ENCODE data around the gene EPHA4.

Gene EPHA4

DNA sequence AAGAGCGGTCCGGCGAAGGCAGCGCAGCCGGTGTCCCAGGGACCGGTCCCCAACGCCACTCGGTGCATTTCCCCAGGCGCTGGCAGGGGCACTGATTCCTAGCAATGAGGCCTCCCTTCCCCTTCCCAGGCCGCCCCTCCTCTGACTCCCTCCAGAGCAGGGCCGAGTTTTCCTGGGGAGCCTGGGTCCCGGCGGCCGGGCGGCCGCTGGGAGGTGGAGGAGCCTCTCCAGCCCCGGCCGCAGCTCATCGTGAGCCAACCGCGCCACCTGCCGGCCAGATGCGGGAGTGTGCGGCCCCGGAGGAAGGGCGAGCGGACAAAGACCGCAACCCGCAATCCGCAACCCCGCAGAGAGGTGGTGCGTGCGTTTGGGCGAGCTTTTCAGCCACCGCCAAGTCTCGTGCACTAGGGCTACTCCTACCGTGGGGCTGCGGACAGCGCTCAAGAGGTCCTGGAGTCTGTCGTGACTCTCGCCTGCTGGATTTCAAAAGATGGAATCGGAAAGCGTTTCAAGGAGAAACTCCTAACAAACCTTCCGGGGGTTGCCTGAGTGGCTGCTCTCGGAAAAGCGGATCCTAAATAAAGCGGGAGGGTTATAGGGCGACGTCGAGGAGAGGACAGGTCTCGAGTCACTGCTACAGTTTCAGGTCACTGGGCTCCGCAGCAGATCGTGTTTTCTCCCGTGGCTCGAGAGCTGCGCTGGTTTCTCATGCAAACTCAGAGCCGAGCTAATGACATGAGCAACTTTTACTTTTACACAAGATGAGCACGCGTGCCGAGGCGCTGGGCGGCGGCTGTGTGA lies 1.5 kb upstream of the EPHA4 start:
- Histone ChIP-seq H3K9me3 (ENCODE audit: control insufficient read depth in 1 of 2, low read length in 2 of 2) (no peaks in the 10 kb centered on the region), H3K36me3 (ENCODE audit: control insufficient read depth in 1 of 2, insufficient read depth in 2 of 2, low read length in 2 of 2) (no peaks in the 10 kb centered on the region), H3K27me3 (ENCODE audit: control insufficient read depth in 1 of 2, insufficient read depth in 2 of 2, low read length in 2 of 2) (peaks cover 16 to 47% of the 10 kb centered on the region in 2 donors), H3K4me1 (ENCODE audit: control insufficient read depth in 1 of 2, insufficient read depth in 2 of 2, low read length in 2 of 2) (peaks cover 19 to 29% of the 10 kb centered on the region in 2 donors), H3K27ac (ENCODE audit: low read depth, low read length) (peak overlapping the region; percentile 30), H3K9ac (ENCODE audit: low read depth in 1 of 2, low read length in 2 of 2) (peak overlapping the region in 1 of 2 donors; percentile 10), H3K4me3 (ENCODE audit: low read depth in 1 of 2, low read length in 2 of 2) (peak overlapping the region; percentile 73 to 82)

DNA sequence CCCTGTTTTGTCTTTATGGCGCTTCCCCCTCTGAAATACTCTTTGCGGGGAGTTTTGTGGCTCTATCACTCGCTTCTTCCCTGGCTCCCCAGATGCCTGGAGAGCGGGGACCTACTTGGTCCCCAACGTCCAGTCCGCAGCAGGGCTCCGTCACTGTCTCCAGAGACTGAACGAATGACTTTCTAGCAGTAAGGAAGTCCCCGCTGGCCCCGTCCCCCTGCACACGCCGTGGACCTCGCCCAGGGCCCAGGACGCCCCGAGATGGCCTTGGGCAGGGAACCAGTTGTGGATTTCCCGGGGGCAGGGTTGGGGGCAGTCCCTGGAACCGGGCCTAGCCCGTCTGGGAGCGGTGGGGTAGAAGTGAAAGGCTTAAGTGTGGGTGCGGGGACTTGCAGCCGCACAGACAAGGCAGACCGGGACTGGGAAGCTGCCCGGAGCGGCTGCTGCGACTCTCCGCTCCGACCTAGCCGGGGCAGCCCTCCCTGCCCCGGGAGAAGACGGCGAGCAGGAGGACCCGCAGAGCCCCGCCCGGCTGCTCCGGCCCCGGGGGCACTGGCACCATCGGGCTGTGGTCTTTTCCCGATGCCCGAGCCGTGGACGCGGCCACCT lies 821 bp upstream of the EPHA4 start:
- Histone ChIP-seq H3K9ac (ENCODE audit: low read depth in 1 of 2, low read length in 2 of 2) (peak overlapping the region in 1 of 2 donors; percentile 10), H3K36me3 (ENCODE audit: control insufficient read depth in 1 of 2, insufficient read depth in 2 of 2, low read length in 2 of 2) (no peaks in the 10 kb centered on the region), H3K27ac (ENCODE audit: low read depth, low read length) (peak overlapping the region; percentile 30), H3K4me3 (ENCODE audit: low read depth in 1 of 2, low read length in 2 of 2) (peak overlapping the region; percentile 73 to 82), H3K4me1 (ENCODE audit: control insufficient read depth in 1 of 2, insufficient read depth in 2 of 2, low read length in 2 of 2) (peaks cover 19 to 29% of the 10 kb centered on the region in 2 donors), H3K9me3 (ENCODE audit: control insufficient read depth in 1 of 2, low read length in 2 of 2) (no peaks in the 10 kb centered on the region), H3K27me3 (ENCODE audit: control insufficient read depth in 1 of 2, insufficient read depth in 2 of 2, low read length in 2 of 2) (peaks cover 16 to 54% of the 10 kb centered on the region in 2 donors)

DNA sequence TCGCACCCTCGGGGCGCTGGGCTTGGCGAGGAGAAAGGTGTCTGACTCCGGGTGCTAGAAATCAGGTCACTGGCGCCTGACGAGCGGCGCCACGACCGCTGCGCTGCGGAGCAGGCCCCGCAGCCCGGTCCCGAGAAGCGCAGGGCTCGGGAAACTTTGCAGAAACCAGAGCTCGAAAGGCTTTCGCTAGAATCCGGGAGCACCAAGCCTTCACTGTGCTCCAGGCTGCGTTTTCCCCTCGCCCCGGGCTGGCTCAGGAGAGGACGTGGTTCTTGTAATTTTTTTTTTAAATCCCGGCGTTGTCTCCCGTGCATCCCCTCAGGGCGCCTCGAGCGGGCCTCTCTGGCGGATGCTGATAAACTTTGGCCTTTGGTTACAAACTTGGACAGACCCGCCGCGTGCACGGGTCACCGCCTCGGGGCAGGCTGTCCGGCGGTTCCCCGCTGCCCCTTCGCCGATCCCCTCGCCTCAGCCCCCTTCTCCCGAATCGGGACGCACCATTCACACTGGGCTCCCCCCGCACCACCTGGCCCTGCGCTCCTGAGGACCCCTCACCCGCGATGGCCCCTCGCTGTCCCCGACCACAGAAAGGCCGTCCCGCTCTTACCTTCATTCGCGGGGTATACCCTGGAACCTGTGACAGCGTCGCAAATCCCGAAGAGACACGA lies 419 bp downstream of the EPHA4 start:
- no peaks in the 10 kb centered on the region for H3K9me3 ChIP-seq (ENCODE audit: control insufficient read depth in 1 of 2, low read length in 2 of 2)
- H3K9ac ChIP-seq (ENCODE audit: low read depth in 1 of 2, low read length in 2 of 2), result peak overlapping the region; percentile 31 to 69
- H3K4me3 ChIP-seq (ENCODE audit: low read depth in 1 of 2, low read length in 2 of 2), result peak overlapping the region; percentile 73 to 82
- peaks cover 16 to 60% of the 10 kb centered on the region in 2 donors for H3K27me3 ChIP-seq (ENCODE audit: control insufficient read depth in 1 of 2, insufficient read depth in 2 of 2, low read length in 2 of 2)
- no peaks in the 10 kb centered on the region for H3K36me3 ChIP-seq (ENCODE audit: control insufficient read depth in 1 of 2, insufficient read depth in 2 of 2, low read length in 2 of 2)
- H3K4me1 ChIP-seq (ENCODE audit: control insufficient read depth in 1 of 2, insufficient read depth in 2 of 2, low read length in 2 of 2), result peaks cover 19 to 29% of the 10 kb centered on the region in 2 donors
- H3K27ac ChIP-seq (ENCODE audit: low read depth, low read length), result no peak overlapping the region

DNA sequence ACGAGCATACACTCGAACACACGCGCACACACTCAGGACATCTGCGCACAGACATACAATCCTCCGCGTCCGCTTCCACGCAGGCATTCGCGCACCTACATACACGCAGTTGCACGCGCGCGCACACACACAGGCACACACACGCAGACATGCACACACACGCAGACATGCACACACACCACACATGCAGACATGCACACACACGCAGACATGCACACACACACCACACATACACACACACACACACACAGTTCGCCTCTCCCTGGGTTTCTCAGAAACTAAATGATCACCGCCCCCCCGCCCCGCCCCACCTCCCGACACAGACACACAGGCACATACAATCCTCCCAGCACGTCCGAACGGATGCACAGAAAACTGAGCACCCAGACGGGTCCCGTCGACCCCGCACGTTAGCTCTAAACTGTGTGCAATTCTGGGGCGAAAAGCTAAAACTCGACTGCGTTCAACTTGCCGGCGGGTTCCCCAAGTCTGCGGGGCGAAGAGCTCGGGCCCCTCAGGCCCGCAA lies 1.0 kb downstream of the EPHA4 start:
- Histone ChIP-seq H3K27ac (ENCODE audit: low read depth, low read length) (no peak overlapping the region), H3K4me3 (ENCODE audit: low read depth in 1 of 2, low read length in 2 of 2) (peak overlapping the region; percentile 73 to 82), H3K36me3 (ENCODE audit: control insufficient read depth in 1 of 2, insufficient read depth in 2 of 2, low read length in 2 of 2) (no peaks in the 10 kb centered on the region), H3K27me3 (ENCODE audit: control insufficient read depth in 1 of 2, insufficient read depth in 2 of 2, low read length in 2 of 2) (peaks cover 16 to 59% of the 10 kb centered on the region in 2 donors), H3K4me1 (ENCODE audit: control insufficient read depth in 1 of 2, insufficient read depth in 2 of 2, low read length in 2 of 2) (peaks cover 19 to 29% of the 10 kb centered on the region in 2 donors), H3K9ac (ENCODE audit: low read depth in 1 of 2, low read length in 2 of 2) (peak overlapping the region; percentile 31 to 69), H3K9me3 (ENCODE audit: control insufficient read depth in 1 of 2, low read length in 2 of 2) (no peaks in the 10 kb centered on the region)

DNA sequence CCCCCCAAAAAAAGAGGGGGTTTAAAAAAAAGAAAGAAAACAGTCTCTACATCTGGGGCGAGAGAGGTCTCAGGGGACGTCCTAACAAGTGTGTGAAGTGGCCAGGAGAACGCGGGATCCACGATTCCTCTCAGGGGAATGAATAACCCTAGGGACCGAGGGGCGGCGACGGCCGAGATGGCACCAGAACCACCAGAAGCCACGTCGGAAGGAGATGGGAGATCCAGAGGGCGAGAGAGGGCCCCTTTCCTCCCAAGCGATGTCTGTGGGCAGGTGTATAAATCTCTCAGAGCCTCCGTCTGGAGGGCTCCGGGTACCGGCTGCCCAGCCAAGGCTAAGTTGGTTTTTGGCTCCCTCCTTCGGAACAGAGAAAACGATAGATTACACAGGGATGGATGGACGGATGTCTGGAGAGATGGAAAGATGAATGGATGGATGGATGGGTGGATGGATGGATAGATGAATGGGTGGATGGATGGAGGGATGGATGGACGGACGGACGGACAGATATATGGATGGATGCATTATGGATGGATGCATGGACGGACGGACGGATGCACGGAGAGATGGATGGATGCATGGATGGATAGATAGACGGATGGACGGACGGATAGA lies 1.7 kb downstream of the EPHA4 start:
- H3K27me3 ChIP-seq (ENCODE audit: control insufficient read depth in 1 of 2, insufficient read depth in 2 of 2, low read length in 2 of 2), result peaks cover 16 to 60% of the 10 kb centered on the region in 2 donors
- H3K4me1 ChIP-seq (ENCODE audit: control insufficient read depth in 1 of 2, insufficient read depth in 2 of 2, low read length in 2 of 2), result peaks cover 19 to 29% of the 10 kb centered on the region in 2 donors
- peak overlapping the region; percentile 73 to 82 for H3K4me3 ChIP-seq (ENCODE audit: low read depth in 1 of 2, low read length in 2 of 2)
- H3K9ac ChIP-seq (ENCODE audit: low read depth in 1 of 2, low read length in 2 of 2), result no peak overlapping the region
- H3K36me3 ChIP-seq (ENCODE audit: control insufficient read depth in 1 of 2, insufficient read depth in 2 of 2, low read length in 2 of 2), result no peaks in the 10 kb centered on the region
- no peaks in the 10 kb centered on the region for H3K9me3 ChIP-seq (ENCODE audit: control insufficient read depth in 1 of 2, low read length in 2 of 2)
- no peak overlapping the region for H3K27ac ChIP-seq (ENCODE audit: low read depth, low read length)

DNA sequence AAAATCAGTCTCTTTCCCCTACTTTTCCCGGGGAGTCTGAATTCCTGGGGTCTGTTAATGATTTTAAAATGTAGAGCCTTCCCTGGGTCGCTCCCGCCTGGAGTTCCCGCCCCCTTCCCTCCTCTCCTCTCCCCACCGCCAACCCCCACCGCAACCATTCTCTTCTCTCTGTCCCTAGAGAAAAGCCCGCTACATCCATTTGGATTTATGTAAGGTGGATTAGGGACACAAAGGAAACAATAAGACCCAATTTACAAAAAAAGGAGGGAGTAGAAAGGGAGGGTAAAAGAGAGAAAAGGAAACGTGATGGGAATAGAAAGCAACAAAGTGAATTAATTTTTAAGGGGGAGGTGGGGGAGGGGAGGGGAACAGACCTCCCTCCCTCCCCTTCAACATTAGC lies 2.2 kb downstream of the EPHA4 start:
- H3K9ac ChIP-seq (ENCODE audit: low read depth in 1 of 2, low read length in 2 of 2), result no peak overlapping the region
- H3K27ac ChIP-seq (ENCODE audit: low read depth, low read length), result no peak overlapping the region
- H3K9me3 ChIP-seq (ENCODE audit: control insufficient read depth in 1 of 2, low read length in 2 of 2), result no peaks in the 10 kb centered on the region
- H3K4me1 ChIP-seq (ENCODE audit: control insufficient read depth in 1 of 2, insufficient read depth in 2 of 2, low read length in 2 of 2), result peaks cover 19 to 29% of the 10 kb centered on the region in 2 donors
- H3K36me3 ChIP-seq (ENCODE audit: control insufficient read depth in 1 of 2, insufficient read depth in 2 of 2, low read length in 2 of 2), result no peaks in the 10 kb centered on the region
- peaks cover 16 to 56% of the 10 kb centered on the region in 2 donors for H3K27me3 ChIP-seq (ENCODE audit: control insufficient read depth in 1 of 2, insufficient read depth in 2 of 2, low read length in 2 of 2)
- H3K4me3 ChIP-seq (ENCODE audit: low read depth in 1 of 2, low read length in 2 of 2), result no peak overlapping the region

DNA sequence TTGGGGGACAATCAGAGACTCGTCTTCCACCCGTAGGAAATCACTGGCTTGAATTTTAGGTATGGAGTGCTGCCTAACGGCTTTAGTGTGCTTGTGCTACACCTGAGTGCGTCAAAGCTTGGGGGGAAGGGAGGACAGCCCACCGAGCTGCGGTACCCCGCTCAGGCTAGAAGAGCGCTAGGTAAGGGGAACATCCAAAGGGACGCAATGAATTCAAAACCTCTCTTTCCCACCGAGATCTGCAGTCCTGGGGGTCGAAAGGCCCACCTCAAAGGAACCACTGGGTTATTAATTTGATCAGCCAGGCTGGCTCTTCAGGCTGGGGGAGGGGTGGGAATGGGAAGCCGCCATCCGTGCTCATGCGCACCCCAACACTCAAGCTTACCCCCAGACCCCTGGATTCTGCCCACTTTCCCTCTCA lies 2.7 kb downstream of the EPHA4 start:
- Histone ChIP-seq H3K27ac (ENCODE audit: low read depth, low read length) (no peak overlapping the region), H3K27me3 (ENCODE audit: control insufficient read depth in 1 of 2, insufficient read depth in 2 of 2, low read length in 2 of 2) (peaks cover 16 to 51% of the 10 kb centered on the region in 2 donors), H3K4me1 (ENCODE audit: control insufficient read depth in 1 of 2, insufficient read depth in 2 of 2, low read length in 2 of 2) (peaks cover 19 to 29% of the 10 kb centered on the region in 2 donors), H3K4me3 (ENCODE audit: low read depth in 1 of 2, low read length in 2 of 2) (no peak overlapping the region), H3K9me3 (ENCODE audit: control insufficient read depth in 1 of 2, low read length in 2 of 2) (no peaks in the 10 kb centered on the region), H3K36me3 (ENCODE audit: control insufficient read depth in 1 of 2, insufficient read depth in 2 of 2, low read length in 2 of 2) (no peaks in the 10 kb centered on the region), H3K9ac (ENCODE audit: low read depth in 1 of 2, low read length in 2 of 2) (no peak overlapping the region)

DNA sequence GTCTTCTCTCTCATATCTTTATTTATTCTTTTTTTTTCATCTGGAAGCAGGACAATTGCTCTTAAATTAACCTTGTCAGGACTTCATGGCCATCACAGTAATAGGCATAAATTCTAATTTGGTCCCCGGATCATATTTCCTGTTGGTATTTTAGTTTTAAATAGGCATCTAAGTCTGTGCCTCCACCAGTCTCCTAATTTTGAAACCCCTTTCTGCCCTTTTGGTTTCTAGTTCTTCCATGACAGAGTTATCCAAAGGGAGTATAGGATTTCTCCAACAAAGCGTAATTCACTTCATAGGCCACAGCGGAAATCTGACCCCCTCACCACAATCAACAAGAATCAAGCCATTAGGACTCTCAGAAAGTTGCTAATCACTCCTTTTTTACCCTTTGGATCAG lies 3.8 kb downstream of the EPHA4 start:
- Histone ChIP-seq H3K27me3 (ENCODE audit: control insufficient read depth in 1 of 2, insufficient read depth in 2 of 2, low read length in 2 of 2) (peaks cover 14 to 43% of the 10 kb centered on the region in 2 donors), H3K4me1 (ENCODE audit: control insufficient read depth in 1 of 2, insufficient read depth in 2 of 2, low read length in 2 of 2) (peaks cover 13 to 21% of the 10 kb centered on the region in 2 donors)

DNA sequence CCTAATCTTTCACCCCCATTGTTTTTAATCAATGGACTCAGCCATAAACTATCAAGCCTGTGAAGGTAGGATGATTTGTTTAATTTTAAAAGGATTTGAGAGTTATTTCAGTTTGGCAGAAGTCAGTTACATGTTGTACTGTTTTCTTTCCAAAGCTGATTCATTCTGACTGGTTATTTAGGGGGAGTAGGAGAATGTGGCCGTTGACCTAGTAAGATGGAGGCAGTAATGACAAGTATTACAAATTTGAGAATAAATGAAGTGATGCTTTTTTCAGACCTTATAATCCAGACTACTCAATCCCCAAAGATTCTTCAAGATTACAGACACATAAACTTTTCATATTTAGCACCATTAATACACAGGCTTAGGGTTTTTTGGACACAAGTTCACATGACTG lies 4.3 kb downstream of the EPHA4 start:
- Histone ChIP-seq H3K4me1 (ENCODE audit: control insufficient read depth in 1 of 2, insufficient read depth in 2 of 2, low read length in 2 of 2) (peaks cover 13 to 21% of the 10 kb centered on the region in 2 donors), H3K4me3 (ENCODE audit: low read depth in 1 of 2, low read length in 2 of 2) (no peak overlapping the region), H3K9ac (ENCODE audit: low read depth in 1 of 2, low read length in 2 of 2) (no peak overlapping the region), H3K9me3 (ENCODE audit: control insufficient read depth in 1 of 2, low read length in 2 of 2) (no peaks in the 10 kb centered on the region), H3K27me3 (ENCODE audit: control insufficient read depth in 1 of 2, insufficient read depth in 2 of 2, low read length in 2 of 2) (peaks cover 14 to 43% of the 10 kb centered on the region in 2 donors), H3K27ac (ENCODE audit: low read depth, low read length) (no peak overlapping the region), H3K36me3 (ENCODE audit: control insufficient read depth in 1 of 2, insufficient read depth in 2 of 2, low read length in 2 of 2) (no peaks in the 10 kb centered on the region)

More for the DNA sequence above, 3.8 kb downstream of the EPHA4 start:
- H3K9ac ChIP-seq (ENCODE audit: low read depth in 1 of 2, low read length in 2 of 2), result no peak overlapping the region
- H3K9me3 ChIP-seq (ENCODE audit: control insufficient read depth in 1 of 2, low read length in 2 of 2), result no peaks in the 10 kb centered on the region
- no peak overlapping the region for H3K4me3 ChIP-seq (ENCODE audit: low read depth in 1 of 2, low read length in 2 of 2)
- H3K36me3 ChIP-seq (ENCODE audit: control insufficient read depth in 1 of 2, insufficient read depth in 2 of 2, low read length in 2 of 2), result no peaks in the 10 kb centered on the region
- no peak overlapping the region for H3K27ac ChIP-seq (ENCODE audit: low read depth, low read length)
